B cell (primary cell): ENCODE data around the gene PYGL. TPM values are rescaled to one million over a fixed set of nuclear protein-coding genes. Genes with fewer than 3 reads are reported as not detected.

Experiments
- ATAC-seq: fragments of 200-7000 bp; cut with Tn5 transposase; one replicate; pipeline ENCODE4 v1.10.0; 2021; ENCODE audit warnings: low read depth, mild to moderate bottlenecking, moderate number of reproducible peaks, moderate library complexity
- CTCF ChIA-PET: fragments of 350-600 bp; sonication (Branson Sonifier 250); formaldehyde crosslinking; loops from one replicate; lab custom pipeline; 2021; ENCODE audit warnings: antibody characterized with exemption, inconsistent platforms; lab: Charles Lee
- POLR2A ChIA-PET: fragments of 350-600 bp; sonication (Branson Sonifier 250); formaldehyde crosslinking; loops from one replicate; lab custom pipeline; 2021; ENCODE audit warnings: antibody characterized with exemption; lab: Charles Lee
- DNase-seq: peaks from one replicate; pipeline ENCODE4 v3.0.0; 2013
- H2AFZ ChIP-seq: 2 replicates; pipeline ENCODE4 v1.6.1; 2012; ENCODE audit warnings: mild to moderate bottlenecking, low read depth, low read length; ENCODE audit not compliant: insufficient read depth, poor library complexity, severe bottlenecking
- H3K27ac ChIP-seq, 2 donors: 1 replicate in 1 of 2; 2 replicates in 1 of 2; pipeline ENCODE4 v1.5.1; 2012 to 2013; ENCODE audit warnings: low read length in 2 of 2, mild to moderate bottlenecking in 2 of 2, moderate library complexity in 1 of 2
- H3K27me3 ChIP-seq, 4 experiments: fragments of 200-600 bp in 1 of 4; sonication (generic) in 1 of 4; replicated peaks in 1 of 4; 1 replicate in 2 of 4; 2 replicates in 2 of 4; pipeline versions ENCODE4 v1.6.1 to v1.7.0; 2013 to 2016; ENCODE audit warnings: low read length in 3 of 4, mild to moderate bottlenecking in 2 of 4, mixed read lengths in 1 of 4, moderate library complexity in 1 of 4; ENCODE audit not compliant: insufficient read depth in 4 of 4, control insufficient read depth in 3 of 4; ENCODE audit errors: control extremely low read depth in 1 of 4
- H3K36me3 ChIP-seq, 2 experiments: replicated peaks in 1 of 2; 1 replicate in 1 of 2; 2 replicates in 1 of 2; pipeline versions ENCODE4 v1.6.1 to v1.7.1; 2013; ENCODE audit warnings: low read length in 1 of 2; ENCODE audit not compliant: insufficient read depth in 2 of 2, control insufficient read depth in 1 of 2; ENCODE audit errors: control extremely low read depth in 1 of 2, extremely low read depth in 1 of 2
- H3K4me1 ChIP-seq, 2 donors: fragments of 200-600 bp in 1 of 2; sonication (generic) in 1 of 2; 1 replicate in 1 of 2; 2 replicates in 1 of 2; pipeline versions ENCODE4 v1.5.1 to v1.6.1; 2013 to 2017; ENCODE audit warnings: low read length in 2 of 2; ENCODE audit not compliant: control insufficient read depth in 2 of 2, insufficient read depth in 2 of 2
- H3K4me2 ChIP-seq: replicated peaks from 2 replicates; pipeline ENCODE3; 2012; ENCODE audit warnings: mild to moderate bottlenecking, low read depth, low read length; ENCODE audit not compliant: poor library complexity, severe bottlenecking
- H3K4me3 ChIP-seq, 5 experiments: fragments of 200-600 bp in 1 of 5; sonication (generic) in 1 of 5; 1 replicate in 3 of 5; 2 replicates in 2 of 5; pipeline versions ENCODE4 v1.5.1 to v1.7.0; 2011 to 2016; ENCODE audit warnings: low read length in 4 of 5, mild to moderate bottlenecking in 4 of 5, low read depth in 2 of 5, control low read depth in 1 of 5, moderate library complexity in 1 of 5; ENCODE audit not compliant: insufficient read depth in 1 of 5; ENCODE audit errors: control extremely low read depth in 1 of 5, extremely low read depth in 1 of 5
- H3K79me2 ChIP-seq: fragments of 200-600 bp; sonication (generic); one replicate; pipeline ENCODE4 v1.6.0; 2016; ENCODE audit warnings: low read length; ENCODE audit not compliant: control insufficient read depth, insufficient read depth
- H3K9ac ChIP-seq: fragments of 200-600 bp; sonication (generic); 2 replicates; pipeline ENCODE4 v1.6.1; 2017; ENCODE audit warnings: mild to moderate bottlenecking, low read length, moderate library complexity
- H3K9me3 ChIP-seq, 3 donors: one replicate each; pipeline versions ENCODE4 v1.6.1 to v1.7.1; 2013; ENCODE audit warnings: low read length in 2 of 3; ENCODE audit not compliant: control insufficient read depth in 2 of 3, insufficient read depth in 1 of 3; ENCODE audit errors: control extremely low read depth in 1 of 3
- H4K20me1 ChIP-seq: 2 replicates; pipeline ENCODE4 v1.6.0; 2012; ENCODE audit warnings: mild to moderate bottlenecking, low read length; ENCODE audit not compliant: insufficient read depth, control insufficient read depth, poor library complexity, severe bottlenecking
- H3K27ac Mint-ChIP-seq: one replicate; pipeline ENCODE4 v1.8.0; 2021; ENCODE audit warnings: mixed read lengths
- H3K27me3 Mint-ChIP-seq: one replicate; pipeline ENCODE4 v1.8.0; 2021; ENCODE audit warnings: mixed read lengths
- H3K4me1 Mint-ChIP-seq: one replicate; pipeline ENCODE4 v1.8.0; 2021; ENCODE audit warnings: mixed read lengths
- H3K4me3 Mint-ChIP-seq: one replicate; pipeline ENCODE4 v1.8.0; 2021; ENCODE audit warnings: mixed read lengths
- H3K9me3 Mint-ChIP-seq: one replicate; pipeline ENCODE4 v1.8.0; 2022; ENCODE audit warnings: mixed read lengths; ENCODE audit not compliant: insufficient read depth
- EZH2 ChIP-seq: IDR thresholded peaks from 2 replicates; pipeline ENCODE4 v1.6.1; 2012; ENCODE audit warnings: borderline replicate concordance, low read depth, mild to moderate bottlenecking, moderate library complexity, low read length; ENCODE audit not compliant: insufficient read depth, poor library complexity, severe bottlenecking
- WGBS: methylation state at CpG from one replicate; pipeline ENCODE4 v1.1.5; 2013; ENCODE audit warnings: missing lambda C conversion rate; ENCODE audit not compliant: insufficient coverage; 5-methylcytosine and 5-hydroxymethylcytosine counted together
- intact Hi-C: fragments of 100-400 bp; cut with micrococcal nuclease; formaldehyde crosslinking; loops from one replicate; pipeline ENCODE4 v1.10.0; 2022
- polyA plus RNA-seq: library from polyadenylated mRNA; depleted of rRNA; stranded (reverse); fragments of >200 nt; gene quantifications from 2 replicates; pipeline ENCODE4 v1.2.3, GENCODE V29; 2012
- total RNA-seq, 2 donors: library from RNA; stranded (reverse); fragments of 120-200 nt in 1 of 2; gene quantifications; 1 replicate in 1 of 2; 2 replicates in 1 of 2; pipeline versions ENCODE4 v1.2.3 to v1.2.4, GENCODE V29; 2013 to 2022
- TF ChIP-seq, protein P1 (sequence below): fragments of 200-600 bp; IDR thresholded peaks from one replicate; pipeline ENCODE4 v1.8.0; 2022; ENCODE audit warnings: antibody characterized with exemption, mild to moderate bottlenecking

PYGL gene
- total and polyA plus RNA-seq, 2 donors (not counting 1 experiment from before 2014, with no cell fraction given) = 0.60 to 0.64 TPM

DNA sequence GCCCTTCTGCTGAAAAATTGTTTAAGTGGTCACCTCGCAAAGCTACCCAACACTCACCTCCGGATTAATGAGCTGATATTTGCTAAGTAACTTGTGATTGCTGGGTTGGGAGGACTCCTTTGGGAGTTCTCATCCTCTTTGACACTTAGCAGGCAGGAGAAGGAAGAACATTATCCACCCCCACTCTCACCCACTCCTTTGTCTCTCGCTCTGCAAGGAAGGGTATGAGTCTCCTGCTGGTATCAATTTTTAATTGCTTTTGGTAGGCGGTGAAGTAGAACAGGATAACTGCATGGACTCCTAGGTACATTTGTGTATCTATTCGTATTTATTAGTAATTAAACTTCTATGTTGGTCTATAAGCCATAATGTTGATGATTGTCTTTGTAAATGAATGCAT lies 79.3 kb downstream of the PYGL start:
- H3K79me2 ChIP-seq = no peaks in the 10 kb centered on the region
- no peak overlapping the region for H3K27ac Mint-ChIP-seq
- ChIA-PET POLR2A (no interaction called here), CTCF (interaction anchor here (1.0 to 12.4 kb wide), 5 partner anchors 19 to 266 kb away, joined by 3 to 258 read pairs (median 4); no protein-coding TSS in a partner anchor)
- no peak overlapping the region for H3K4me3 ChIP-seq
- peaks cover 6% of the 10 kb centered on the region for H3K4me1 Mint-ChIP-seq
- peaks cover 0 to 22% (median 10%) of the 10 kb centered on the region in 4 experiments for H3K27me3 ChIP-seq
- H3K4me2 ChIP-seq = no peak overlapping the region
- H3K27ac ChIP-seq = no peak overlapping the region
- H2AFZ ChIP-seq = no peak overlapping the region
- WGBS = no CpG with 5 or more reads among the region's 5 CpGs
- H3K4me1 ChIP-seq = peaks cover 3 to 4% of the 10 kb centered on the region in 2 donors
- peaks cover 37% of the 10 kb centered on the region for H3K27me3 Mint-ChIP-seq
- no peaks in the 10 kb centered on the region for H3K36me3 ChIP-seq
- no peak overlapping the region for H3K9ac ChIP-seq
- H3K9me3 Mint-ChIP-seq = no peaks in the 10 kb centered on the region
- DNase-seq = no peak
- no peak for ATAC-seq
- H4K20me1 ChIP-seq = no peaks in the 10 kb centered on the region
- intact Hi-C loops = no loop called here
- H3K9me3 ChIP-seq = no peaks in the 10 kb centered on the region
- no peak for TF ChIP-seq EZH2
- TF ChIP-seq, protein P1, sequence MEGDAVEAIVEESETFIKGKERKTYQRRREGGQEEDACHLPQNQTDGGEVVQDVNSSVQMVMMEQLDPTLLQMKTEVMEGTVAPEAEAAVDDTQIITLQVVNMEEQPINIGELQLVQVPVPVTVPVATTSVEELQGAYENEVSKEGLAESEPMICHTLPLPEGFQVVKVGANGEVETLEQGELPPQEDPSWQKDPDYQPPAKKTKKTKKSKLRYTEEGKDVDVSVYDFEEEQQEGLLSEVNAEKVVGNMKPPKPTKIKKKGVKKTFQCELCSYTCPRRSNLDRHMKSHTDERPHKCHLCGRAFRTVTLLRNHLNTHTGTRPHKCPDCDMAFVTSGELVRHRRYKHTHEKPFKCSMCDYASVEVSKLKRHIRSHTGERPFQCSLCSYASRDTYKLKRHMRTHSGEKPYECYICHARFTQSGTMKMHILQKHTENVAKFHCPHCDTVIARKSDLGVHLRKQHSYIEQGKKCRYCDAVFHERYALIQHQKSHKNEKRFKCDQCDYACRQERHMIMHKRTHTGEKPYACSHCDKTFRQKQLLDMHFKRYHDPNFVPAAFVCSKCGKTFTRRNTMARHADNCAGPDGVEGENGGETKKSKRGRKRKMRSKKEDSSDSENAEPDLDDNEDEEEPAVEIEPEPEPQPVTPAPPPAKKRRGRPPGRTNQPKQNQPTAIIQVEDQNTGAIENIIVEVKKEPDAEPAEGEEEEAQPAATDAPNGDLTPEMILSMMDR = no peak
- H3K4me3 Mint-ChIP-seq = no peak overlapping the region

DNA sequence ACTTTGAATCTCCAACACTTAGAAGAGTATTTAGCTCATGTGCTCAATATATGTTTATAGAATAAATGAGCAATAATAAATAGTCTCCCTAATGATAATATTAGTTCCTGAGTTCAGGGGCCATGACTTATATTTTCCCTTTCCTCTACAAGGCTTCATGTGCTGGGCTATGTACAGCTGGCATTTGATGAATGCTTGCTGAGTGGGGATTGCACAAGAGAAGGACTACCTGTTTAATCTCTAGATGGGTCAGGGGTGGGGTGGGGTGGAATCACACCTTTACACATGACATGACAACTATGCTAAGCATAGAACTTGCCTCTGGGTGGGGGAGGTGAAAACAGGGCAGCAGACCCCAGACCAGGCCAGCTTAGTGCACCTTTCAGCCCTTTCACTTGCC lies 80.0 kb downstream of the PYGL start:
- no peaks in the 10 kb centered on the region for H3K9me3 Mint-ChIP-seq
- no peaks in the 10 kb centered on the region for H3K9me3 ChIP-seq
- peaks cover 7 to 11% of the 10 kb centered on the region in 2 donors for H3K4me1 ChIP-seq
- DNase-seq = no peak
- no peak overlapping the region for H3K27ac ChIP-seq
- H3K27me3 ChIP-seq = peaks cover 0 to 15% (median 6%) of the 10 kb centered on the region in 4 experiments
- no peak overlapping the region for H3K4me2 ChIP-seq
- H3K79me2 ChIP-seq = no peaks in the 10 kb centered on the region
- H3K27me3 Mint-ChIP-seq = peaks cover 29% of the 10 kb centered on the region
- no peak overlapping the region for H3K4me3 ChIP-seq
- POLR2A ChIA-PET = no interaction called here
- no peak for ATAC-seq
- H3K27ac Mint-ChIP-seq = no peak overlapping the region
- H4K20me1 ChIP-seq = no peaks in the 10 kb centered on the region
- H3K9ac ChIP-seq = no peak overlapping the region
- intact Hi-C loops = no loop called here
- no peak overlapping the region for H2AFZ ChIP-seq
- CTCF ChIA-PET = interaction anchor here (1.0 to 12.4 kb wide), 5 partner anchors 75 to 265 kb away, joined by 3 to 258 read pairs (median 4); no protein-coding TSS in a partner anchor
- TF ChIP-seq, protein P1 = no peak
- TF ChIP-seq EZH2 = no peak
- H3K4me3 Mint-ChIP-seq = no peak overlapping the region
- peaks cover 10% of the 10 kb centered on the region for H3K4me1 Mint-ChIP-seq
- H3K36me3 ChIP-seq = no peaks in the 10 kb centered on the region
